K562 (cell line): ENCODE data around the gene TNFRSF13B. TPM values are rescaled to one million over a fixed set of nuclear protein-coding genes. Genes with fewer than 3 reads are reported as not detected.

Experiments used
- ATAC-seq: fragments of 200-7000 bp; cut with Tn5 transposase; 3 replicates; pipeline ENCODE4 v1.9.1; 2020; ENCODE audit warnings: moderate library complexity
- BruUV-seq: library from RNA; stranded (reverse); fragments of 400-500 nt; replicated peaks from 2 replicates; lab custom pipeline; 2021; lab: Mats Ljungman, UMichigan
- CTCF ChIA-PET: fragments of 300-600 bp; formaldehyde crosslinking; extraction: SDS; loops from one replicate; lab custom pipeline; 2021; ENCODE audit warnings: low intra/inter-chr PET ratio; lab: Yijun Ruan, JAX
- POLR2A ChIA-PET: fragments of 300-600, 350-650 bp; sonication (Branson Sonifier 250); formaldehyde crosslinking; extraction: SDS; loops from one replicate; lab custom pipeline; 2021; ENCODE audit warnings: antibody characterized with exemption, inconsistent platforms; lab: Yijun Ruan, JAX
- DNase-seq, 4 experiments: peaks; one replicate each; pipeline versions ENCODE4 v3.0.0 to v3.0.0-alpha.2; 2011 to 2018; ENCODE audit warnings: low spot score in 3 of 4, mixed read lengths in 3 of 4; ENCODE audit errors: extremely low read depth in 1 of 4
- FAIRE-seq: peaks from 2 replicates; lab custom pipeline; 2011; peaks lifted over from hg19 to GRCh38; lab: Jason Lieb, UNC
- H2AFZ ChIP-seq: 2 replicates; pipeline ENCODE4 v1.6.0; 2011; ENCODE audit warnings: low read depth, low read length, control low read depth, inconsistent platforms
- H3K27ac ChIP-seq: fragments of 200-600 bp; 3 replicates; pipeline ENCODE4 v1.8.0; 2011; ENCODE audit warnings: low read depth, mild to moderate bottlenecking, control low read depth, inconsistent platforms, low read length, moderate library complexity, mixed read lengths; ENCODE audit errors: extremely low read depth
- H3K27me3 ChIP-seq, 2 experiments: fragments of 300-600 bp in 1 of 2; 2 replicates in 1 of 2; 3 replicates in 1 of 2; pipeline versions ENCODE4 v1.6.0 to v1.8.0; 2011; ENCODE audit warnings: inconsistent platforms in 2 of 2, low read length in 2 of 2, mild to moderate bottlenecking in 1 of 2, mixed read lengths in 1 of 2, moderate library complexity in 1 of 2; ENCODE audit not compliant: control insufficient read depth in 2 of 2, insufficient read depth in 2 of 2
- H3K36me3 ChIP-seq: fragments of 300-600 bp; 3 replicates; pipeline ENCODE4 v1.8.0; 2011; ENCODE audit warnings: mild to moderate bottlenecking, low read length, inconsistent platforms; ENCODE audit not compliant: control insufficient read depth, insufficient read depth
- H3K4me1 ChIP-seq, 2 experiments: fragments of 200-600 bp in 1 of 2; replicated peaks in 1 of 2; 2 replicates in 1 of 2; 3 replicates in 1 of 2; pipeline versions ENCODE4 v1.5.1 to v1.8.0; 2011; ENCODE audit warnings: inconsistent platforms in 2 of 2, low read length in 2 of 2, mild to moderate bottlenecking in 1 of 2, mixed read lengths in 1 of 2, moderate library complexity in 1 of 2; ENCODE audit not compliant: control insufficient read depth in 2 of 2, insufficient read depth in 2 of 2
- H3K4me2 ChIP-seq: 2 replicates; pipeline ENCODE4 v1.6.1; 2011; ENCODE audit warnings: low read length, control low read depth, inconsistent platforms, mixed read lengths; ENCODE audit not compliant: insufficient read depth
- H3K4me3 ChIP-seq: fragments of 200-600 bp; sonication (generic), shearing (Covaris generic); 2 replicates; pipeline ENCODE4 v1.5.1; 2016; ENCODE audit warnings: control low read depth, inconsistent platforms
- H3K79me2 ChIP-seq: fragments of 200-600 bp; 3 replicates; pipeline ENCODE4 v1.8.0; 2011; ENCODE audit warnings: low read length, inconsistent platforms; ENCODE audit not compliant: control insufficient read depth, insufficient read depth
- H3K9ac ChIP-seq, 2 experiments: 2 replicates each; pipeline versions ENCODE4 v1.6.0 to v1.6.1; 2011; ENCODE audit warnings: low read depth in 2 of 2, low read length in 2 of 2, control low read depth in 1 of 2, inconsistent platforms in 1 of 2, mild to moderate bottlenecking in 1 of 2, mixed read lengths in 1 of 2; ENCODE audit not compliant: insufficient read depth in 1 of 2
- H3K9me1 ChIP-seq: one replicate; pipeline ENCODE4 v1.6.0; 2011; ENCODE audit warnings: inconsistent platforms, mild to moderate bottlenecking, low read length, moderate library complexity; ENCODE audit not compliant: control insufficient read depth, insufficient read depth
- H3K9me3 ChIP-seq: replicated peaks from 2 replicates; pipeline ENCODE4 v1.5.1; 2011; ENCODE audit warnings: low read depth, low read length, inconsistent platforms; ENCODE audit not compliant: control insufficient read depth, insufficient read depth
- H4K20me1 ChIP-seq: replicated peaks from 2 replicates; pipeline ENCODE4 v1.6.1; 2011; ENCODE audit warnings: low read length, inconsistent platforms, mixed read lengths; ENCODE audit not compliant: control insufficient read depth, insufficient read depth
- C11orf30 ChIP-seq: fragments of 450-650 bp; IDR thresholded peaks from 2 replicates; pipeline ENCODE4 v1.6.1; 2016; ENCODE audit warnings: low read depth, mild to moderate bottlenecking
- EP400 ChIP-seq: fragments of 450-650 bp; IDR thresholded peaks from 2 replicates; pipeline ENCODE4 v1.6.1; 2017; ENCODE audit warnings: antibody characterized with exemption, mild to moderate bottlenecking, moderate library complexity
- MEF2D ChIP-seq: conservative IDR thresholded peaks from 2 replicates; pipeline ENCODE4 v1.6.1; 2016; ENCODE audit warnings: low read depth, missing genetic modification characterization, missing compliant biosample characterization
- RBM15 ChIP-seq: fragments of 200-400 bp; formaldehyde crosslinking; IDR thresholded peaks from 2 replicates; pipeline ENCODE4 v1.6.1; 2018; ENCODE audit warnings: mild to moderate bottlenecking, low read length, moderate library complexity; ENCODE audit not compliant: insufficient read depth
- TARDBP ChIP-seq: fragments of 450-650 bp; IDR thresholded peaks from 2 replicates; pipeline ENCODE4 v1.6.1; 2016
- XRCC3 ChIP-seq: fragments of 450-650 bp; IDR thresholded peaks from 2 replicates; pipeline ENCODE4 v1.6.1; 2017; ENCODE audit warnings: mild to moderate bottlenecking, moderate library complexity
- ZNF354B ChIP-seq: fragments of 250-450 bp; sonication (Bioruptor Pico); IDR thresholded peaks from 2 replicates; pipeline ENCODE4 v1.4.0; 2020
- WGBS: fragments of 100-300 bp; shearing (Covaris generic); methylation state at CpG from one replicate; pipeline ENCODE4 v1.1.6; 2016; ENCODE audit warnings: low coverage, mixed read lengths; ENCODE audit not compliant: insufficient coverage; ENCODE audit errors: missing lambda C conversion rate; 5-methylcytosine and 5-hydroxymethylcytosine counted together
- in situ Hi-C: fragments of 300-500 bp; cut with MboI; formaldehyde crosslinking; loops from 4 replicates; pipeline ENCODE4 v1.15.0; 2018; ENCODE audit warnings: inconsistent platforms, mixed read lengths
- intact Hi-C: fragments of 100-400 bp; cut with micrococcal nuclease; formaldehyde crosslinking; loops from 2 replicates; pipeline ENCODE4 v1.14.2; 2022
- polyA plus RNA-seq, 8 experiments: library from polyadenylated mRNA; depleted of rRNA in 4 of 8; stranded (reverse) in 5 of 8; unstranded in 3 of 8; fragments of >200 nt; fragmentation: Nextera tagmentation in 2 of 8; fragmentation: Illumina TruSeq in 1 of 8; extraction: Ambion mirVana in 2 of 8; extraction: Trizol in 1 of 8; gene quantifications; 2 replicates each; pipeline versions ENCODE4 v1.2.1 to v1.2.3, GENCODE V29; 2011 to 2014; ENCODE audit warnings: inconsistent platforms in 1 of 8, missing spikeins in 1 of 8
- total RNA-seq, 7 experiments: library from RNA; depleted of rRNA in 6 of 7; stranded (reverse); fragments of >200 nt in 6 of 7; fragmentation: Illumina TruSeq in 2 of 7; extraction: Trizol in 2 of 7; gene quantifications; 2 replicates each; pipeline versions ENCODE4 v1.2.1 to v1.2.3, GENCODE V29; 2011 to 2021; ENCODE audit warnings: low replicate concordance in 1 of 7
- TF ChIP-seq, protein P1 (sequence below), 2 experiments: fragments of 450-650 bp; IDR thresholded peaks; 2 replicates each; pipeline ENCODE4 v1.6.1; 2016
- TF ChIP-seq, protein P2 (sequence below): sonication (generic); formaldehyde crosslinking; IDR thresholded peaks from 2 replicates; pipeline ENCODE4 v1.8.0; 2022; ENCODE audit warnings: mild to moderate bottlenecking, missing genetic modification reagents

Gene TNFRSF13B
- total and polyA plus RNA-seq, 9 of the 15 experiments (the other 6 are each of a cell fraction or from before 2014, with no cell fraction given), result not detected

DNA sequence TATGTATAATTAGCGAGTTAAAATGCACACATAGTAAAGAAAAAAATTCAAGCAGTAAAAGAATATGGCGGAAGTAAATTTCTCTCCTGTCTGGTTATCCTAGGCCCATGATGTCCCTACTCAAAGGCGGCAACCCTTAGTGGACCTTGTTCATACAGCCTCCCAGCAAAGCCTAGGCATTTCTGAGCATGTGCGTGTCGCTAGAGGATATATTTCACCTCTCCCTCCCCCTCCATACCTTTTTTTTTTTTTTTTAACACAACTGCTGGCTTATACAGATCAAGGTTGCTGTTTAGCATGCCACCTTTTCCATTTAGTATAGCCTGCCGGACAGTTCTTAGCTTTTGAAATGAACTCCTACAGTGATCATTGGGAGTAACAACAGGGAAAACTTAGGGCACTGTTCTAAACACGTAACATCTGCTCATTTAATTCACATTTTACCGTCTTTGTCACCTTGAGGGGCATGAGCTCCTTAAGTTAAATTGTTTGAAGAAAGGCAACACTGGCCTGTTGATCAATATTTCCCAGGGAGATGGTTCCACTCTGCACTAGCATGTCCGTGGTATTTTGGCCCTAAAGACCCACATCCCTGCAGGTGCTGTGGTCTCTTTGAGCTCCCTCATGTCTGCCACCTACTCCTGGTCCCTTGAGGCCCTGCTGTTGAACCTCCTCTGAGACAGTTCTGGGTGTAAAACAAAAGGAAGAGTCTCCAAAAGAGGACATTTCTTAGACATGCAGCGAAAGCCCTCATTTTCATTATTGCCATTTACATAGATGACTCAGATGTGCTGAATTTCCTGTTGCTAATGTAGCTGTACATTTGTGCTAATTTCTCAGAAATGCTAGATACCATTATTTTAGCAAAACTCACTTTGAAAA is 4.1 kb upstream of the TNFRSF13B start:
- no peaks in the 10 kb centered on the region; the same call in 1 of the 2 replicates for H4K20me1 ChIP-seq
- no peak overlapping the region for H3K27ac ChIP-seq
- in situ Hi-C loops, result loop anchor here (25.0 kb wide), 1 partner anchor 661 kb away; no protein-coding TSS in a partner anchor
- no peak for DNase-seq
- FAIRE-seq, result no peak
- no peak for ATAC-seq
- no peaks in the 10 kb centered on the region for H3K79me2 ChIP-seq
- WGBS, result 1% methylated on average over 10 of the region's 10 CpGs
- peaks cover 22 to 46% of the 10 kb centered on the region in 2 experiments for H3K27me3 ChIP-seq
- POLR2A ChIA-PET, result no interaction called here
- CTCF ChIA-PET, result no interaction called here
- TF ChIP-seq MEF2D (tag) (no peak), RBM15 (no peak), XRCC3 (no peak), ZNF354B (no peak), EP400 (no peak), TARDBP (no peak), C11orf30 (no peak)
- TF ChIP-seq, protein P1, sequence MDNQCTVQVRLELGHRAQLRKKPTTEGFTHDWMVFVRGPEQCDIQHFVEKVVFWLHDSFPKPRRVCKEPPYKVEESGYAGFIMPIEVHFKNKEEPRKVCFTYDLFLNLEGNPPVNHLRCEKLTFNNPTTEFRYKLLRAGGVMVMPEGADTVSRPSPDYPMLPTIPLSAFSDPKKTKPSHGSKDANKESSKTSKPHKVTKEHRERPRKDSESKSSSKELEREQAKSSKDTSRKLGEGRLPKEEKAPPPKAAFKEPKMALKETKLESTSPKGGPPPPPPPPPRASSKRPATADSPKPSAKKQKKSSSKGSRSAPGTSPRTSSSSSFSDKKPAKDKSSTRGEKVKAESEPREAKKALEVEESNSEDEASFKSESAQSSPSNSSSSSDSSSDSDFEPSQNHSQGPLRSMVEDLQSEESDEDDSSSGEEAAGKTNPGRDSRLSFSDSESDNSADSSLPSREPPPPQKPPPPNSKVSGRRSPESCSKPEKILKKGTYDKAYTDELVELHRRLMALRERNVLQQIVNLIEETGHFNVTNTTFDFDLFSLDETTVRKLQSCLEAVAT (IDR thresholded peaks at IDR 0.05), result no peak
- TF ChIP-seq, protein P2, sequence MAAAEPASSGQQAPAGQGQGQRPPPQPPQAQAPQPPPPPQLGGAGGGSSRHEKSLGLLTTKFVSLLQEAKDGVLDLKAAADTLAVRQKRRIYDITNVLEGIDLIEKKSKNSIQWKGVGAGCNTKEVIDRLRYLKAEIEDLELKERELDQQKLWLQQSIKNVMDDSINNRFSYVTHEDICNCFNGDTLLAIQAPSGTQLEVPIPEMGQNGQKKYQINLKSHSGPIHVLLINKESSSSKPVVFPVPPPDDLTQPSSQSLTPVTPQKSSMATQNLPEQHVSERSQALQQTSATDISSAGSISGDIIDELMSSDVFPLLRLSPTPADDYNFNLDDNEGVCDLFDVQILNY (CRISPR knock-in tag), result no peak
- TF ChIP-seq, all 486 proteins: peak for 0
- intact Hi-C loops, result no loop called here
- Histone ChIP-seq H3K9me3 (no peaks in the 10 kb centered on the region), H3K4me1 (no peaks in the 10 kb centered on the region; a peak in 1 of 5 replicates), H3K9ac (no peak overlapping the region), H2AFZ (no peak overlapping the region), H3K4me3 (no peak overlapping the region), H3K36me3 (no peaks in the 10 kb centered on the region), H3K9me1 (no peaks in the 10 kb centered on the region), H3K4me2 (no peak overlapping the region)
- BruUV-seq, result no TSS peak
